Spleen (tissue), 7 donors: ENCODE measurements around the gene MXRA8.

Source experiments
- CTCF ChIP-seq, 11 experiments: fragments of 200-600 bp in 7 of 11; fragments of 450-650 bp in 4 of 11; sonication (generic) in 4 of 11; IDR thresholded peaks in 8 of 11; conservative IDR thresholded peaks in 3 of 11; 1 replicate in 7 of 11; 2 replicates in 4 of 11; pipeline versions ENCODE4 v1.4.0 to v1.8.0; 2016 to 2021; ENCODE audit warnings: antibody characterized with exemption in 11 of 11, inconsistent platforms in 4 of 11, mild to moderate bottlenecking in 1 of 11
- POLR2AphosphoS5 ChIP-seq, 3 donors: sonication (generic); formaldehyde crosslinking; IDR thresholded peaks; one replicate each; pipeline ENCODE4 v1.5.1; 2017; ENCODE audit warnings: antibody characterized with exemption in 3 of 3
- donor health status: DM: no; HTN: no; CAD: no; lungs with moderate emphysema.
- donor health status: DM: no; HTN: no; CAD: no.
- donor health status: DM: no; HTN: no; CAD: no.

- TF ChIP-seq CTCF (IDR thresholded peaks at IDR 0.05 in 8 of 11, conservative IDR thresholded peaks at IDR 0.05 in 3 of 11) = no peak
- TF ChIP-seq POLR2AphosphoS5 (IDR thresholded peaks at IDR 0.05) = no peak
Observed at GRCh38 chr1:1341549-1342021, 16.8 kb downstream of the MXRA8 start.
